Keratinocyte (primary cell): ENCODE measurements around the gene MESP2.

Experiments
- EZH2 ChIP-seq: IDR thresholded peaks from one replicate; pipeline ENCODE4 v1.6.1; 2012; ENCODE audit warnings: inconsistent platforms, mild to moderate bottlenecking, low read length, moderate library complexity
- TF ChIP-seq, protein P1 (sequence below), 3 experiments: IDR thresholded peaks in 1 of 3; conservative IDR thresholded peaks in 1 of 3; optimal IDR thresholded peaks in 1 of 3; 2 replicates in 2 of 3; 3 replicates in 1 of 3; pipeline versions ENCODE3 to v1.5.1; 2011; ENCODE audit warnings: low read length in 3 of 3, mild to moderate bottlenecking in 3 of 3, moderate library complexity in 2 of 3, control low read depth in 1 of 3, inconsistent platforms in 1 of 3; ENCODE audit not compliant: insufficient read depth in 2 of 3; ENCODE audit errors: extremely low read depth in 1 of 3

DNA sequence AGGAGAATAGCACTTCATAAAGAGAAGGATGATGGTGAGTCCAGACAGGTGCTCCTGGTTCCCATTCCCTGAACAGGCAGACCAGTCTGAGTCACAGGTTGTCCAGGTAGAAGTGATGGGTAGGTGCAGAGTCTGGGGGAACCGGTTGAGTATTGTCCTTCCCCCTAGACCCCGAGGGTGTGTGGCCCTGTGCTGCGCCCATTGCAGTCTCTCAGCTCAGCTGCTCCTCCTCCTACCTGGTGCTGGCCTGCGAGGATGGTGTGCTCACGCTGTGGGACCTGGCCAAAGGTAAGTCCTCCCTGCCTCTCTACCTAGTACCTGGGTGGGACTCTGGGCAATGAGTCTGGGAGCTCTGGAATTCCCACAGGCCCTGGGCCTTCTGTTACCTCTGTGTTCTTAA, 44.9 kb upstream of the MESP2 start:
- TF ChIP-seq, protein P1, sequence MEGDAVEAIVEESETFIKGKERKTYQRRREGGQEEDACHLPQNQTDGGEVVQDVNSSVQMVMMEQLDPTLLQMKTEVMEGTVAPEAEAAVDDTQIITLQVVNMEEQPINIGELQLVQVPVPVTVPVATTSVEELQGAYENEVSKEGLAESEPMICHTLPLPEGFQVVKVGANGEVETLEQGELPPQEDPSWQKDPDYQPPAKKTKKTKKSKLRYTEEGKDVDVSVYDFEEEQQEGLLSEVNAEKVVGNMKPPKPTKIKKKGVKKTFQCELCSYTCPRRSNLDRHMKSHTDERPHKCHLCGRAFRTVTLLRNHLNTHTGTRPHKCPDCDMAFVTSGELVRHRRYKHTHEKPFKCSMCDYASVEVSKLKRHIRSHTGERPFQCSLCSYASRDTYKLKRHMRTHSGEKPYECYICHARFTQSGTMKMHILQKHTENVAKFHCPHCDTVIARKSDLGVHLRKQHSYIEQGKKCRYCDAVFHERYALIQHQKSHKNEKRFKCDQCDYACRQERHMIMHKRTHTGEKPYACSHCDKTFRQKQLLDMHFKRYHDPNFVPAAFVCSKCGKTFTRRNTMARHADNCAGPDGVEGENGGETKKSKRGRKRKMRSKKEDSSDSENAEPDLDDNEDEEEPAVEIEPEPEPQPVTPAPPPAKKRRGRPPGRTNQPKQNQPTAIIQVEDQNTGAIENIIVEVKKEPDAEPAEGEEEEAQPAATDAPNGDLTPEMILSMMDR (optimal IDR thresholded peaks at IDR 0.05 in 1 of 3, IDR thresholded peaks at IDR 0.05 in 1 of 3, conservative IDR thresholded peaks at IDR 0.05 in 1 of 3; ENCODE audit: extremely low read depth in 1 of 3, insufficient read depth in 2 of 3, low read length in 3 of 3), result no peak
- no peak for TF ChIP-seq EZH2
